NCI-H82 (cell line): ENCODE measurements around the gene PKLR.
A peak's percentile ranks its signal among the peaks of the same experiment; 100 is the strongest.
"Not testable (repeated sequence)": the region's sequence is repeated elsewhere in the genome, so short reads cannot be mapped to it uniquely, and the experiment has no call there.

Experiments
- DNase-seq: peaks from one replicate; lab custom pipeline; 2025; lab: John Stamatoyannopoulos, UW

The PKLR gene

GRCh38 chr1:155301342-155301841, at the start of gene PKLR:
PKLR (minus strand) TSS chr1:155301438; CDS start chr1:155301395, 43 bp downstream.
- no peak for DNase-seq

GRCh38 chr1:155342842-155343241, 41.6 kb upstream of the PKLR start:
- no peak for DNase-seq

- no peak for DNase-seq
Measured at GRCh38 chr1:155339515-155340097, 38.4 kb upstream of the PKLR start.

GRCh38 chr1:155334962-155335361, 33.7 kb upstream of the PKLR start:
- DNase-seq, result no peak

GRCh38 chr1:155329980-155330598, 28.9 kb upstream of the PKLR start:
- DNase-seq, result no peak

GRCh38 chr1:155328856-155329255, 27.6 kb upstream of the PKLR start:
- not testable (repeated sequence) for DNase-seq

GRCh38 chr1:155327981-155328380, 26.7 kb upstream of the PKLR start:
- DNase-seq, result no peak

GRCh38 chr1:155326631-155327037, 25.4 kb upstream of the PKLR start:
- no peak for DNase-seq

- DNase-seq, result no peak
Measured at GRCh38 chr1:155326020-155326526, 24.8 kb upstream of the PKLR start.

GRCh38 chr1:155325603-155325893, 24.3 kb upstream of the PKLR start:
- no peak for DNase-seq

GRCh38 chr1:155324717-155325602, 23.7 kb upstream of the PKLR start:
- peak; percentile 79 for DNase-seq

GRCh38 chr1:155324037-155324716, 22.9 kb upstream of the PKLR start:
- DNase-seq, result peak; percentile 98

- DNase-seq, result peak; percentile 87
Measured at GRCh38 chr1:155323729-155324036, 22.4 kb upstream of the PKLR start.

- DNase-seq, result peak; percentile 96
Measured at GRCh38 chr1:155322953-155323728, 21.9 kb upstream of the PKLR start.

- peak; percentile 57 for DNase-seq
Measured at GRCh38 chr1:155322571-155322952, 21.3 kb upstream of the PKLR start.

- peak; percentile 32 for DNase-seq
Measured at GRCh38 chr1:155321639-155322503, 20.6 kb upstream of the PKLR start.

- DNase-seq, result peak; percentile 87
Measured at GRCh38 chr1:155320661-155321617, 19.7 kb upstream of the PKLR start, which contains the start of gene RUSC1. RUSC1 (plus strand) TSS chr1:155320894; CDS start chr1:155321774, 880 bp downstream.

- DNase-seq, result no peak
Measured at GRCh38 chr1:155320252-155320651, 19.0 kb upstream of the PKLR start.

- no peak for DNase-seq
Measured at GRCh38 chr1:155319536-155319935, 18.3 kb upstream of the PKLR start.
